ENCODE measurements around the gene DBNDD2.

DNA sequence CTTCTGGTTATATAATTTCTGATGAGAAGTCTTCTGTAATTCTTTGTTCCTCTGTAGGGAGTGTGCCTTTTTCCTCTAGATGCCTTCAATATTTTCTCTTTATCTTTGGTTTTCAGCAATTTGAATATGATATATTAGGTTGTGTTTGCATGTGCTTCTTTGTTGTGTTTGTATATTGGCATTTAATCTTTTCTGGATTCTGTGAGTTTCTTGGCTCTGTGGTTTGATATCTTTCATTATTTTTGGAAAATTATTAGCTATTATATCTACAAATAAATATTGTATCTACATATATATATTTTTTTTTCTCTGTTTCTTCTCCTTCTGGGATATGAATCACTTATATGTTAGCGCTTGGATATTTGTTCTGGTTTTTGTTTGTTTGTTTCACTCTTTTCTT lies 9.1 kb upstream of the DBNDD2 start:
- TF ChIP-seq, protein P1, sequence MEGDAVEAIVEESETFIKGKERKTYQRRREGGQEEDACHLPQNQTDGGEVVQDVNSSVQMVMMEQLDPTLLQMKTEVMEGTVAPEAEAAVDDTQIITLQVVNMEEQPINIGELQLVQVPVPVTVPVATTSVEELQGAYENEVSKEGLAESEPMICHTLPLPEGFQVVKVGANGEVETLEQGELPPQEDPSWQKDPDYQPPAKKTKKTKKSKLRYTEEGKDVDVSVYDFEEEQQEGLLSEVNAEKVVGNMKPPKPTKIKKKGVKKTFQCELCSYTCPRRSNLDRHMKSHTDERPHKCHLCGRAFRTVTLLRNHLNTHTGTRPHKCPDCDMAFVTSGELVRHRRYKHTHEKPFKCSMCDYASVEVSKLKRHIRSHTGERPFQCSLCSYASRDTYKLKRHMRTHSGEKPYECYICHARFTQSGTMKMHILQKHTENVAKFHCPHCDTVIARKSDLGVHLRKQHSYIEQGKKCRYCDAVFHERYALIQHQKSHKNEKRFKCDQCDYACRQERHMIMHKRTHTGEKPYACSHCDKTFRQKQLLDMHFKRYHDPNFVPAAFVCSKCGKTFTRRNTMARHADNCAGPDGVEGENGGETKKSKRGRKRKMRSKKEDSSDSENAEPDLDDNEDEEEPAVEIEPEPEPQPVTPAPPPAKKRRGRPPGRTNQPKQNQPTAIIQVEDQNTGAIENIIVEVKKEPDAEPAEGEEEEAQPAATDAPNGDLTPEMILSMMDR (IDR thresholded peaks at IDR 0.05) = no peak
- no peak for TF ChIP-seq POLR2A (IDR thresholded peaks at IDR 0.05)
